Gastroesophageal sphincter (tissue), 3 donors: ENCODE results near the gene SHH.

ENCODE experiments used
- EP300 ChIP-seq: sonication (generic); formaldehyde crosslinking; IDR thresholded peaks from one replicate; pipeline ENCODE4 v1.6.1; 2017; ENCODE audit warnings: antibody characterized with exemption, mild to moderate bottlenecking
- POLR2A ChIP-seq, 2 donors: fragments of 450-650 bp; IDR thresholded peaks; one replicate each; pipeline ENCODE4 v1.6.1; 2017; ENCODE audit warnings: antibody characterized with exemption in 2 of 2, mild to moderate bottlenecking in 2 of 2, moderate library complexity in 1 of 2
- POLR2AphosphoS5 ChIP-seq: sonication (generic); formaldehyde crosslinking; IDR thresholded peaks from one replicate; pipeline ENCODE4 v1.6.1; 2017; ENCODE audit warnings: antibody characterized with exemption
- TF ChIP-seq, protein P1 (sequence below), 4 experiments: fragments of 200-600 bp in 2 of 4; fragments of 450-650 bp in 2 of 4; sonication (generic) in 1 of 4; IDR thresholded peaks; one replicate each; pipeline ENCODE4 v1.5.1; 2017 to 2019; ENCODE audit warnings: antibody characterized with exemption in 4 of 4, mild to moderate bottlenecking in 2 of 4, moderate library complexity in 2 of 4

DNA sequence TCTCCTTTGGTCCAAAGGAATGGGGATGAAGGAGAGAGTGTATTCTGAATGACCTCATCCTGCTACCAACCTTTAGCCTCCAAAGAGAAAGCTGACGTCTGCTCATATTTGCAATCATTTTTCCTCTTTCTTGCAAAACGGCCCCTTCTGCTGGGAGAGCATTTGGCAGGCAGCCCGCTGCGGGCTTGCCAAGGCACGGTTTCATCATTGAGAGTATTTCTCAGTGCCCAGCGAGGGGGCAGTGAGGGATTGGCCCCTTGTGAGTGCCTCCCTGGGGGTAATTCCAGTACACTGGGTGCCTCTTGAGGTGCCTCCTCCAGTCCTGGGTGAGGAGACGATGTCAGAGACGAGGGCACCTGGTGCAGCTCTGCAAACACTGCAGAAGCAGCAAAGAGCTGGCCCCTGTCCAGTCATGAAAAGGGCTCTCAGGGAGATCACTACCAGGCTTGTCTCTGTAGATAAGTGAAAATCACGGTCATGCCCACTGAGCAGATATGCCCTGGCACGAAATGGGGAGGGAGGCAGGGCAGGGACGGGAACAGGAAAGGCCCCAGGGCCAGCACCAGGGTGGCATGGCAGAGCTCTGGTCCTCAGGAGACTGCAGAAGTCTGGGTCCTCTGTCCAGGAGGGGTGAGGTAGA is 48.7 kb upstream of the SHH start:
- TF ChIP-seq, protein P1, sequence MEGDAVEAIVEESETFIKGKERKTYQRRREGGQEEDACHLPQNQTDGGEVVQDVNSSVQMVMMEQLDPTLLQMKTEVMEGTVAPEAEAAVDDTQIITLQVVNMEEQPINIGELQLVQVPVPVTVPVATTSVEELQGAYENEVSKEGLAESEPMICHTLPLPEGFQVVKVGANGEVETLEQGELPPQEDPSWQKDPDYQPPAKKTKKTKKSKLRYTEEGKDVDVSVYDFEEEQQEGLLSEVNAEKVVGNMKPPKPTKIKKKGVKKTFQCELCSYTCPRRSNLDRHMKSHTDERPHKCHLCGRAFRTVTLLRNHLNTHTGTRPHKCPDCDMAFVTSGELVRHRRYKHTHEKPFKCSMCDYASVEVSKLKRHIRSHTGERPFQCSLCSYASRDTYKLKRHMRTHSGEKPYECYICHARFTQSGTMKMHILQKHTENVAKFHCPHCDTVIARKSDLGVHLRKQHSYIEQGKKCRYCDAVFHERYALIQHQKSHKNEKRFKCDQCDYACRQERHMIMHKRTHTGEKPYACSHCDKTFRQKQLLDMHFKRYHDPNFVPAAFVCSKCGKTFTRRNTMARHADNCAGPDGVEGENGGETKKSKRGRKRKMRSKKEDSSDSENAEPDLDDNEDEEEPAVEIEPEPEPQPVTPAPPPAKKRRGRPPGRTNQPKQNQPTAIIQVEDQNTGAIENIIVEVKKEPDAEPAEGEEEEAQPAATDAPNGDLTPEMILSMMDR (IDR thresholded peaks at IDR 0.05): no peak
- TF ChIP-seq POLR2A (IDR thresholded peaks at IDR 0.05): no peak
- no peak for TF ChIP-seq POLR2AphosphoS5
- TF ChIP-seq EP300: no peak
